K562 (cell line): ENCODE data around the gene PHETA1. TPM values are rescaled to one million over a fixed set of nuclear protein-coding genes. Genes with fewer than 3 reads are reported as not detected.
"Not testable (repeated sequence)": the region's sequence is repeated elsewhere in the genome, so short reads cannot be mapped to it uniquely, and the experiment has no call there.

Experiments
- ATAC-seq: fragments of 200-7000 bp; cut with Tn5 transposase; 3 replicates; pipeline ENCODE4 v1.9.1; 2020; ENCODE audit warnings: moderate library complexity
- BruUV-seq: library from RNA; stranded (reverse); fragments of 400-500 nt; replicated peaks from 2 replicates; lab custom pipeline; 2021; lab: Mats Ljungman, UMichigan
- CTCF ChIA-PET: fragments of 300-600 bp; formaldehyde crosslinking; extraction: SDS; loops from one replicate; lab custom pipeline; 2021; ENCODE audit warnings: low intra/inter-chr PET ratio; lab: Yijun Ruan, JAX
- POLR2A ChIA-PET: fragments of 300-600, 350-650 bp; sonication (Branson Sonifier 250); formaldehyde crosslinking; extraction: SDS; loops from one replicate; lab custom pipeline; 2021; ENCODE audit warnings: antibody characterized with exemption, inconsistent platforms; lab: Yijun Ruan, JAX
- DNase-seq, 4 experiments: peaks; one replicate each; pipeline versions ENCODE4 v3.0.0 to v3.0.0-alpha.2; 2011 to 2018; ENCODE audit warnings: low spot score in 3 of 4, mixed read lengths in 3 of 4; ENCODE audit errors: extremely low read depth in 1 of 4
- FAIRE-seq: peaks from 2 replicates; lab custom pipeline; 2011; peaks lifted over from hg19 to GRCh38; lab: Jason Lieb, UNC
- H2AFZ ChIP-seq: 2 replicates; pipeline ENCODE4 v1.6.0; 2011; ENCODE audit warnings: low read depth, low read length, control low read depth, inconsistent platforms
- H3K27ac ChIP-seq: fragments of 200-600 bp; 3 replicates; pipeline ENCODE4 v1.8.0; 2011; ENCODE audit warnings: low read depth, mild to moderate bottlenecking, control low read depth, inconsistent platforms, low read length, moderate library complexity, mixed read lengths; ENCODE audit errors: extremely low read depth
- H3K27me3 ChIP-seq, 2 experiments: fragments of 300-600 bp in 1 of 2; 2 replicates in 1 of 2; 3 replicates in 1 of 2; pipeline versions ENCODE4 v1.6.0 to v1.8.0; 2011; ENCODE audit warnings: inconsistent platforms in 2 of 2, low read length in 2 of 2, mild to moderate bottlenecking in 1 of 2, mixed read lengths in 1 of 2, moderate library complexity in 1 of 2; ENCODE audit not compliant: control insufficient read depth in 2 of 2, insufficient read depth in 2 of 2
- H3K36me3 ChIP-seq: fragments of 300-600 bp; 3 replicates; pipeline ENCODE4 v1.8.0; 2011; ENCODE audit warnings: mild to moderate bottlenecking, low read length, inconsistent platforms; ENCODE audit not compliant: control insufficient read depth, insufficient read depth
- H3K4me1 ChIP-seq, 2 experiments: fragments of 200-600 bp in 1 of 2; replicated peaks in 1 of 2; 2 replicates in 1 of 2; 3 replicates in 1 of 2; pipeline versions ENCODE4 v1.5.1 to v1.8.0; 2011; ENCODE audit warnings: inconsistent platforms in 2 of 2, low read length in 2 of 2, mild to moderate bottlenecking in 1 of 2, mixed read lengths in 1 of 2, moderate library complexity in 1 of 2; ENCODE audit not compliant: control insufficient read depth in 2 of 2, insufficient read depth in 2 of 2
- H3K4me2 ChIP-seq: 2 replicates; pipeline ENCODE4 v1.6.1; 2011; ENCODE audit warnings: low read length, control low read depth, inconsistent platforms, mixed read lengths; ENCODE audit not compliant: insufficient read depth
- H3K4me3 ChIP-seq: fragments of 200-600 bp; sonication (generic), shearing (Covaris generic); 2 replicates; pipeline ENCODE4 v1.5.1; 2016; ENCODE audit warnings: control low read depth, inconsistent platforms
- H3K79me2 ChIP-seq: fragments of 200-600 bp; 3 replicates; pipeline ENCODE4 v1.8.0; 2011; ENCODE audit warnings: low read length, inconsistent platforms; ENCODE audit not compliant: control insufficient read depth, insufficient read depth
- H3K9ac ChIP-seq, 2 experiments: 2 replicates each; pipeline versions ENCODE4 v1.6.0 to v1.6.1; 2011; ENCODE audit warnings: low read depth in 2 of 2, low read length in 2 of 2, control low read depth in 1 of 2, inconsistent platforms in 1 of 2, mild to moderate bottlenecking in 1 of 2, mixed read lengths in 1 of 2; ENCODE audit not compliant: insufficient read depth in 1 of 2
- H3K9me1 ChIP-seq: one replicate; pipeline ENCODE4 v1.6.0; 2011; ENCODE audit warnings: inconsistent platforms, mild to moderate bottlenecking, low read length, moderate library complexity; ENCODE audit not compliant: control insufficient read depth, insufficient read depth
- H3K9me3 ChIP-seq: replicated peaks from 2 replicates; pipeline ENCODE4 v1.5.1; 2011; ENCODE audit warnings: low read depth, low read length, inconsistent platforms; ENCODE audit not compliant: control insufficient read depth, insufficient read depth
- H4K20me1 ChIP-seq: replicated peaks from 2 replicates; pipeline ENCODE4 v1.6.1; 2011; ENCODE audit warnings: low read length, inconsistent platforms, mixed read lengths; ENCODE audit not compliant: control insufficient read depth, insufficient read depth
- CBX3 ChIP-seq, 2 experiments: IDR thresholded peaks; 1 replicate in 1 of 2; 2 replicates in 1 of 2; pipeline ENCODE4 v1.6.1; 2012; ENCODE audit warnings: inconsistent platforms in 2 of 2, low read length in 2 of 2, borderline replicate concordance in 1 of 2, control low read depth in 1 of 2
- RBM25 ChIP-seq: fragments of 200-400 bp; formaldehyde crosslinking; IDR thresholded peaks from 2 replicates; pipeline ENCODE4 v1.6.1; 2018; ENCODE audit warnings: low read length, low read depth, moderate library complexity; ENCODE audit not compliant: severe bottlenecking
- ZNF184 ChIP-seq: sonication (generic); formaldehyde crosslinking; IDR thresholded peaks from 2 replicates; pipeline ENCODE4 v1.5.0; 2020; ENCODE audit warnings: missing genetic modification reagents
- ZNF707 ChIP-seq: fragments of 250-450 bp; sonication (Bioruptor Pico); conservative IDR thresholded peaks from 2 replicates; pipeline ENCODE4 v1.8.0; 2022; ENCODE audit warnings: inconsistent platforms, mild to moderate bottlenecking, moderate library complexity
- WGBS: fragments of 100-300 bp; shearing (Covaris generic); methylation state at CpG from one replicate; pipeline ENCODE4 v1.1.6; 2016; ENCODE audit warnings: low coverage, mixed read lengths; ENCODE audit not compliant: insufficient coverage; ENCODE audit errors: missing lambda C conversion rate; 5-methylcytosine and 5-hydroxymethylcytosine counted together
- in situ Hi-C: fragments of 300-500 bp; cut with MboI; formaldehyde crosslinking; loops from 4 replicates; pipeline ENCODE4 v1.15.0; 2018; ENCODE audit warnings: inconsistent platforms, mixed read lengths
- intact Hi-C: fragments of 100-400 bp; cut with micrococcal nuclease; formaldehyde crosslinking; loops from 2 replicates; pipeline ENCODE4 v1.14.2; 2022
- polyA plus RNA-seq, 8 experiments: library from polyadenylated mRNA; depleted of rRNA in 4 of 8; stranded (reverse) in 5 of 8; unstranded in 3 of 8; fragments of >200 nt; fragmentation: Nextera tagmentation in 2 of 8; fragmentation: Illumina TruSeq in 1 of 8; extraction: Ambion mirVana in 2 of 8; extraction: Trizol in 1 of 8; gene quantifications; 2 replicates each; pipeline versions ENCODE4 v1.2.1 to v1.2.3, GENCODE V29; 2011 to 2014; ENCODE audit warnings: inconsistent platforms in 1 of 8, missing spikeins in 1 of 8
- total RNA-seq, 7 experiments: library from RNA; depleted of rRNA in 6 of 7; stranded (reverse); fragments of >200 nt in 6 of 7; fragmentation: Illumina TruSeq in 2 of 7; extraction: Trizol in 2 of 7; gene quantifications; 2 replicates each; pipeline versions ENCODE4 v1.2.1 to v1.2.3, GENCODE V29; 2011 to 2021; ENCODE audit warnings: low replicate concordance in 1 of 7
- TF ChIP-seq, protein P1 (sequence below): sonication (generic); formaldehyde crosslinking; IDR thresholded peaks from 2 replicates; pipeline ENCODE4 v1.9.0; 2022; ENCODE audit warnings: mild to moderate bottlenecking, missing genetic modification reagents

PHETA1 gene
- total and polyA plus RNA-seq, 9 of the 15 experiments (the other 6 are each of a cell fraction or from before 2014, with no cell fraction given), result 0.03 to 12.4 (median 3.0) TPM

DNA sequence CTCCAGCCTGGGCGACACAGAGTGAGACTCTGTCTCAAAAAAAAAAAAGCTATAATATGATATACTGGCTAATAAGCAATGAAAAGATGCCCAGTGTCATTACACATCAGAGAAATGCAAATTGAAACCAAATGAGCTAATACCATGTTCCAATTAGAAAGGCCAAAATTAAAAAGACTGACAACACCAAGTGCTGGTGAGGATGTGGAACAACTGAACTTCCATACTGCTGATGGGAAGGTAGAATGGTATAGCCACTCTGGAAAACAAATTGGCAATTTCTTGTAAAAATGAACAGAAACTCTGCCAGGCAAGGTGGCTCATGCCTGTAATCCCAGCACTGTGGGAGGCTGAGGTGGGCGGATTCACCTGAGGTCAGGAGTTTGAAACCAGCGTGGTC is 8.5 kb upstream of the PHETA1 start:
- H3K36me3 ChIP-seq, result no peaks in the 10 kb centered on the region
- H3K79me2 ChIP-seq, result no peaks in the 10 kb centered on the region
- no peak overlapping the region for H3K27ac ChIP-seq
- ChIA-PET POLR2A (no interaction called here), CTCF (no interaction called here)
- no peak overlapping the region for H3K4me2 ChIP-seq
- ATAC-seq (no peak), DNase-seq (no peak), FAIRE-seq (no peak)
- H3K9ac ChIP-seq, result no peak overlapping the region
- no peak overlapping the region for H2AFZ ChIP-seq
- no peak overlapping the region for H3K4me3 ChIP-seq
- no peaks in the 10 kb centered on the region for H4K20me1 ChIP-seq
- in situ Hi-C loops, result no loop called here
- peaks cover 9 to 23% of the 10 kb centered on the region in 2 experiments for H3K27me3 ChIP-seq
- TF ChIP-seq, protein P1, sequence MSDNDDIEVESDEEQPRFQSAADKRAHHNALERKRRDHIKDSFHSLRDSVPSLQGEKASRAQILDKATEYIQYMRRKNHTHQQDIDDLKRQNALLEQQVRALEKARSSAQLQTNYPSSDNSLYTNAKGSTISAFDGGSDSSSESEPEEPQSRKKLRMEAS (CRISPR knock-in tag), result no peak
- TF ChIP-seq CBX3 (IDR thresholded peaks at IDR 0.05; ENCODE audit: borderline replicate concordance in 1 of 2, low read length in 2 of 2), result peak in 1 of 2 experiments; percentile 31; a peak in 1 of 3 replicates
- peak; percentile 94 for TF ChIP-seq ZNF184 (CRISPR knock-in tag)
- TF ChIP-seq RBM25, result peak; percentile 39
- intact Hi-C loops, result no loop called here
- no TSS peak for BruUV-seq
- WGBS, result 36% methylated on average over 3 of the region's 3 CpGs
- H3K9me3 ChIP-seq, result no peaks in the 10 kb centered on the region
- H3K9me1 ChIP-seq, result no peaks in the 10 kb centered on the region
- H3K4me1 ChIP-seq, result no peaks in the 10 kb centered on the region

DNA sequence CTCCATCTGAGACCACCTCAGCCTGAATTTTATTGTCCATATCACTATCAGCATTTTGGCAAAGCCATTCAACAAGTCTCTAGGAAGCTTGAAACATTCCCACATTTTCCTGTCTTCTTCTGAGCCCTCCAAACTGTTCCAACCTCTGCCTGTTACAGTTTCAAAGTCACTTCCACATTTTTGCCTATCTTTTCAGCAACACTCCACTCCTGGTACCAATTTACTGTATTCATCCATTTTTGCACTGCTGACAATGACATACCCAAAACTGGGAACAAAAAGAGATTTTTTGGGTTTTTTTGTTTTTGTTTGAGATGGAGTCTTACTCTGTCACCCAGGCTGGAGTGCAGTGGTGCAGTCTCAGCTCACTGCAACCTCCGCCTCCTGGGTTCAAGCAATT is 4.3 kb upstream of the PHETA1 start:
- intact Hi-C loops, POLR2A ChIA-PET, H4K20me1 ChIP-seq, H3K9ac ChIP-seq, H3K9me3 ChIP-seq, ATAC-seq, H3K4me2 ChIP-seq, H2AFZ ChIP-seq, H3K36me3 ChIP-seq, FAIRE-seq, H3K79me2 ChIP-seq, in situ Hi-C loops, H3K4me3 ChIP-seq, BruUV-seq, CTCF ChIA-PET, DNase-seq, H3K9me1 ChIP-seq: not testable (repeated sequence)
- peaks cover 4 to 15% of the 10 kb centered on the region in 2 experiments; a peak in 4 of 5 replicates for H3K4me1 ChIP-seq
- 73% methylated on average over 1 of the region's 1 CpG for WGBS
- TF ChIP-seq ZNF707 (CRISPR knock-in tag), result peak; percentile 87
- TF ChIP-seq, all 486 proteins: peak for 1; not testable (repeated sequence) for 485
- not testable (repeated sequence) for H3K27me3 ChIP-seq, H3K27ac ChIP-seq
